LoVo (cell line): Measurements from ENCODE around the gene MAML2.

Experiments used
- DNase-seq: peaks from one replicate; pipeline ENCODE4 v3.0.0-alpha.2; 2016; ENCODE audit warnings: low spot score

The MAML2 gene

GRCh38 chr11:96339706-96340554 is 3.1 kb downstream of the MAML2 start:
- no peak for DNase-seq

- DNase-seq: no peak
Measured at GRCh38 chr11:96338910-96339705, 3.9 kb downstream of the MAML2 start.

- DNase-seq: no peak
Measured at GRCh38 chr11:96337541-96338431, 5.2 kb downstream of the MAML2 start.

- no peak for DNase-seq
Measured at GRCh38 chr11:96335388-96335787, 7.6 kb downstream of the MAML2 start.

- no peak for DNase-seq
Measured at GRCh38 chr11:96334219-96334618, 8.8 kb downstream of the MAML2 start.

GRCh38 chr11:96333191-96333719 is 9.7 kb downstream of the MAML2 start:
- DNase-seq: no peak

GRCh38 chr11:96332126-96332771 is 10.7 kb downstream of the MAML2 start:
- DNase-seq: no peak

- DNase-seq: no peak
Measured at GRCh38 chr11:96331699-96332116, 11.3 kb downstream of the MAML2 start.

GRCh38 chr11:96330511-96330859 is 12.5 kb downstream of the MAML2 start:
- no peak for DNase-seq

GRCh38 chr11:96329855-96330510 is 13.0 kb downstream of the MAML2 start:
- no peak for DNase-seq

GRCh38 chr11:96329419-96329818 is 13.6 kb downstream of the MAML2 start:
- no peak for DNase-seq

GRCh38 chr11:96328395-96329010 is 14.5 kb downstream of the MAML2 start:
- no peak for DNase-seq

GRCh38 chr11:96326959-96327358 is 16.0 kb downstream of the MAML2 start:
- DNase-seq: no peak

GRCh38 chr11:96324912-96325311 is 18.1 kb downstream of the MAML2 start:
- peak; percentile 49 for DNase-seq

- DNase-seq: no peak
Measured at GRCh38 chr11:96323642-96323985, 19.4 kb downstream of the MAML2 start.

GRCh38 chr11:96322775-96323641 is 20.0 kb downstream of the MAML2 start:
- no peak for DNase-seq

- DNase-seq: no peak
Measured at GRCh38 chr11:96321091-96321490, 21.9 kb downstream of the MAML2 start.

GRCh38 chr11:96319898-96320656 is 22.9 kb downstream of the MAML2 start:
- no peak for DNase-seq

GRCh38 chr11:96318850-96319249 is 24.1 kb downstream of the MAML2 start:
- DNase-seq: no peak
